MM.1S (cell line): Measurements from ENCODE around the gene ECE1.

Source experiments
- EZH2phosphoT487 ChIP-seq: fragments of 300-600 bp; sonication (generic); IDR thresholded peaks from 2 replicates; pipeline ENCODE4 v1.6.1; 2018; ENCODE audit warnings: antibody characterized with exemption, low read length
- TF ChIP-seq, protein P1 (sequence below): fragments of 300-600 bp; sonication (generic); IDR thresholded peaks from 2 replicates; pipeline ENCODE4 v1.5.1; 2016; ENCODE audit warnings: antibody characterized with exemption, low read length, mixed read lengths

DNA sequence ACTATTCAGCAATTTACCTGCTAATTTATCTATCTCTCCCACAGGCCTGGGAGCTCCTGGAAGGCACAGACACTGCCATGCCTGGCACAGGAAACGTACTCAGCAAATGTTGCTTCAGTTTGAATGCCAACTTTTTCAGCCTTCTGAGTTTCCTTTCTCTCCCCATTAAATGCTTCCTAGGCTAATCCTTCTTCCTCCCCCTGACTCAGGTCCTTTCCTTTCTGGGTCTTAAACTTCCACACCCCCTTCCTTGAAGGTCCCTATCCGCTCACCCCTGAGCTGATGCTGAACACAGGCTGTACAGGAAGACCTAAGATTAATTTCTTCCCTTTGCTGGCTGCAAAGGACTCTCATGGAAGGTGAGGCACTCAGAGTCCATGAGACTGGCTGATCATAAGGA is 40.3 kb upstream of the ECE1 start:
- TF ChIP-seq, protein P1, sequence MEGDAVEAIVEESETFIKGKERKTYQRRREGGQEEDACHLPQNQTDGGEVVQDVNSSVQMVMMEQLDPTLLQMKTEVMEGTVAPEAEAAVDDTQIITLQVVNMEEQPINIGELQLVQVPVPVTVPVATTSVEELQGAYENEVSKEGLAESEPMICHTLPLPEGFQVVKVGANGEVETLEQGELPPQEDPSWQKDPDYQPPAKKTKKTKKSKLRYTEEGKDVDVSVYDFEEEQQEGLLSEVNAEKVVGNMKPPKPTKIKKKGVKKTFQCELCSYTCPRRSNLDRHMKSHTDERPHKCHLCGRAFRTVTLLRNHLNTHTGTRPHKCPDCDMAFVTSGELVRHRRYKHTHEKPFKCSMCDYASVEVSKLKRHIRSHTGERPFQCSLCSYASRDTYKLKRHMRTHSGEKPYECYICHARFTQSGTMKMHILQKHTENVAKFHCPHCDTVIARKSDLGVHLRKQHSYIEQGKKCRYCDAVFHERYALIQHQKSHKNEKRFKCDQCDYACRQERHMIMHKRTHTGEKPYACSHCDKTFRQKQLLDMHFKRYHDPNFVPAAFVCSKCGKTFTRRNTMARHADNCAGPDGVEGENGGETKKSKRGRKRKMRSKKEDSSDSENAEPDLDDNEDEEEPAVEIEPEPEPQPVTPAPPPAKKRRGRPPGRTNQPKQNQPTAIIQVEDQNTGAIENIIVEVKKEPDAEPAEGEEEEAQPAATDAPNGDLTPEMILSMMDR = no peak
- no peak for TF ChIP-seq EZH2phosphoT487
